NCI-H82 treated with DMSO at 0.1 percent for 48 hours (cell line): Measurements from ENCODE around the gene NME2.
A peak's percentile ranks its signal among the peaks of the same experiment; 100 is the strongest.
"Not testable (repeated sequence)": the region's sequence is repeated elsewhere in the genome, so short reads cannot be mapped to it uniquely, and the experiment has no call there.

ENCODE experiments used
- DNase-seq: peaks from one replicate; lab custom pipeline; 2025; ENCODE audit not compliant: unreplicated experiment; lab: John Stamatoyannopoulos, UW

Gene NME2

GRCh38 chr17:51152766-51153209, 13.4 kb upstream of the NME2 start:
- no peak for DNase-seq

GRCh38 chr17:51153210-51154072, 12.8 kb upstream of the NME2 start, which contains the start of gene NME1:
NME1 (plus strand) TSS chr17:51153559; CDS start chr17:51155655, 2,096 bp downstream.
- peak; percentile 99 for DNase-seq

- peak; percentile 43 for DNase-seq
These were observed 12.0 kb upstream of the NME2 start for GRCh38 chr17:51154176-51154575.

GRCh38 chr17:51155416-51155815, 10.8 kb upstream of the NME2 start:
- DNase-seq: peak; percentile 78

- no peak for DNase-seq
These were observed 6.6 kb upstream of the NME2 start for GRCh38 chr17:51159604-51160003.

- no peak for DNase-seq
These were observed 4.7 kb upstream of the NME2 start for GRCh38 chr17:51161541-51161940.

- no peak for DNase-seq
These were observed 1.1 kb upstream of the NME2 start for GRCh38 chr17:51164911-51165679.

GRCh38 chr17:51165680-51166197, 472 bp upstream of the NME2 start:
- peak; percentile 97 for DNase-seq

GRCh38 chr17:51166987-51167931, 1.0 kb downstream of the NME2 start:
- DNase-seq: peak; percentile 47

GRCh38 chr17:51169340-51169739, 3.1 kb downstream of the NME2 start:
- no peak for DNase-seq

GRCh38 chr17:51170736-51171135, 4.5 kb downstream of the NME2 start:
- DNase-seq: no peak

- DNase-seq: not testable (repeated sequence)
These were observed 5.8 kb downstream of the NME2 start for GRCh38 chr17:51172030-51172429.

- DNase-seq: no peak
These were observed 14.3 kb downstream of the NME2 start for GRCh38 chr17:51180486-51180885.

GRCh38 chr17:51184124-51184523, 17.9 kb downstream of the NME2 start:
- no peak for DNase-seq

- DNase-seq: no peak
These were observed 19.6 kb downstream of the NME2 start for GRCh38 chr17:51185763-51186332.

- DNase-seq: no peak
These were observed 22.1 kb downstream of the NME2 start for GRCh38 chr17:51188271-51188833.

- DNase-seq: no peak
These were observed 23.0 kb downstream of the NME2 start for GRCh38 chr17:51189162-51189561.

GRCh38 chr17:51189628-51190027, 23.4 kb downstream of the NME2 start:
- no peak for DNase-seq

GRCh38 chr17:51191895-51192294, 25.7 kb downstream of the NME2 start:
- no peak for DNase-seq

GRCh38 chr17:51197754-51198153, 31.5 kb downstream of the NME2 start:
- no peak for DNase-seq
